ENCODE results near the gene TAPBP. TPM values are rescaled to one million over a fixed set of nuclear protein-coding genes. Genes with fewer than 3 reads are reported as not detected.

TAPBP gene
- total and polyA plus RNA-seq, 9 of the 15 experiments (the other 6 are each of a cell fraction or from before 2014, with no cell fraction given), result 5.6 to 74.0 (median 22.3) TPM

DNA sequence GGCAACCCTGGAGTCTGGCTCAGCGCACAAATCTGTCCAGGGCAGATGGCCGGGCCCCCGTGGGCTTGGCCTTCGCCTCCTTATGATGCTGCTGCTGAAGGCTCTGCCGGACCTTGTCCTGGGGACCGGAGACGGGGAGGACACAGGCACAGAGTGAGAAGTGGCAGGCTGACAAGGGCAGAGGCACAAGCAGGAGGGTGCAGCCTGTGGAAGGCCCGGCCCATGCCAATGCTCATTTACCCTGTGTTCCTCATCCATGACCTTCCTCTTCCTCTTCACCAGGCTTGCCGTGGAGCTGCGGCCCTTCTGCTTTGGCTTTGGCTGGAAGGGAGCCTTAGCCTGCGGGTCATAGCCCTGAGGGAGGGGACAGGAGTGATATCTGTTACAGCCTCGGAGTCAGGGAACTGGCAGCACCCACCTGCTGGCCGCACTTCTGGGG is 34.6 kb downstream of the TAPBP start:
- H3K4me1 ChIP-seq (replicated peaks in 1 of 2; ENCODE audit: control insufficient read depth in 2 of 2, insufficient read depth in 2 of 2, low read length in 2 of 2), result peaks cover 29 to 39% of the 10 kb centered on the region in 2 experiments
- peaks cover 23% of the 10 kb centered on the region for H3K79me2 ChIP-seq (ENCODE audit: control insufficient read depth, insufficient read depth, low read length)
- BruUV-seq (replicated peaks), result TSS peak; percentile 32
- H3K36me3 ChIP-seq (ENCODE audit: control insufficient read depth, insufficient read depth, low read length), result peaks cover 90% of the 10 kb centered on the region
- peaks cover 26% of the 10 kb centered on the region for H4K20me1 ChIP-seq (replicated peaks; ENCODE audit: control insufficient read depth, insufficient read depth, low read length)
- FAIRE-seq (no peak), DNase-seq (ENCODE audit: extremely low read depth in 1 of 4, low spot score in 3 of 4) (no peak), ATAC-seq (no peak)
- WGBS (ENCODE audit: insufficient coverage, low coverage, missing lambda C conversion rate), result 88% methylated on average over 13 of the region's 13 CpGs
- H3K4me3 ChIP-seq, result no peak overlapping the region
- no peaks in the 10 kb centered on the region for H3K9me1 ChIP-seq (ENCODE audit: control insufficient read depth, insufficient read depth, low read length)
- no peak overlapping the region for H2AFZ ChIP-seq (ENCODE audit: low read depth, low read length)
- intact Hi-C loops (cut with micrococcal nuclease) (loop anchor here (10.0 kb wide), 1 partner anchor 296 kb away; no protein-coding TSS in a partner anchor), in situ Hi-C loops (cut with MboI) (loop anchor here (10.0 kb wide), 1 partner anchor 126 kb away; no protein-coding TSS in a partner anchor)
- no peak overlapping the region for H3K4me2 ChIP-seq (ENCODE audit: insufficient read depth, low read length)
- no peaks in the 10 kb centered on the region for H3K27me3 ChIP-seq (ENCODE audit: control insufficient read depth in 2 of 2, insufficient read depth in 2 of 2, low read length in 2 of 2)
- ChIA-PET POLR2A (interaction anchor here (1.0 to 8.1 kb wide), 2 partner anchors 10 to 38 kb away, joined by 3 to 90 read pairs; partner anchors contain the start of genes PFDN6 and WDR46), CTCF (ENCODE audit: low intra/inter-chr PET ratio) (interaction anchor here (1.2 to 6.6 kb wide), 7 partner anchors 20 to 147 kb away, joined by 5 to 64 read pairs (median 14); partner anchors contain the start of genes CUTA, KIFC1 and RGL2)
- H3K9ac ChIP-seq (ENCODE audit: insufficient read depth in 1 of 2, low read depth in 2 of 2, low read length in 2 of 2), result peak overlapping the region in 1 of 2 experiments; percentile 8; a peak in 1 of 4 replicates
- no peaks in the 10 kb centered on the region for H3K9me3 ChIP-seq (replicated peaks; ENCODE audit: control insufficient read depth, insufficient read depth, low read depth, low read length)
- no peak overlapping the region for H3K27ac ChIP-seq (ENCODE audit: extremely low read depth, low read depth, low read length)
- TF ChIP-seq HMBOX1 (IDR thresholded peaks at IDR 0.05), result no peak
- no peak for TF ChIP-seq FOXJ3 (CRISPR knock-in tag; IDR thresholded peaks at IDR 0.05)
- TF ChIP-seq, protein P1, sequence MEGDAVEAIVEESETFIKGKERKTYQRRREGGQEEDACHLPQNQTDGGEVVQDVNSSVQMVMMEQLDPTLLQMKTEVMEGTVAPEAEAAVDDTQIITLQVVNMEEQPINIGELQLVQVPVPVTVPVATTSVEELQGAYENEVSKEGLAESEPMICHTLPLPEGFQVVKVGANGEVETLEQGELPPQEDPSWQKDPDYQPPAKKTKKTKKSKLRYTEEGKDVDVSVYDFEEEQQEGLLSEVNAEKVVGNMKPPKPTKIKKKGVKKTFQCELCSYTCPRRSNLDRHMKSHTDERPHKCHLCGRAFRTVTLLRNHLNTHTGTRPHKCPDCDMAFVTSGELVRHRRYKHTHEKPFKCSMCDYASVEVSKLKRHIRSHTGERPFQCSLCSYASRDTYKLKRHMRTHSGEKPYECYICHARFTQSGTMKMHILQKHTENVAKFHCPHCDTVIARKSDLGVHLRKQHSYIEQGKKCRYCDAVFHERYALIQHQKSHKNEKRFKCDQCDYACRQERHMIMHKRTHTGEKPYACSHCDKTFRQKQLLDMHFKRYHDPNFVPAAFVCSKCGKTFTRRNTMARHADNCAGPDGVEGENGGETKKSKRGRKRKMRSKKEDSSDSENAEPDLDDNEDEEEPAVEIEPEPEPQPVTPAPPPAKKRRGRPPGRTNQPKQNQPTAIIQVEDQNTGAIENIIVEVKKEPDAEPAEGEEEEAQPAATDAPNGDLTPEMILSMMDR (IDR thresholded peaks at IDR 0.05 in 2 of 3, conservative IDR thresholded peaks at IDR 0.05 in 1 of 3; ENCODE audit: insufficient read depth in 2 of 3, low read depth in 1 of 3, low read length in 3 of 3), result 0 out of 6 replicates have a peak, but pooled peaks of 1 of the 3 experiments have one; percentile 0
- no peak for TF ChIP-seq CEBPZ (IDR thresholded peaks at IDR 0.05; ENCODE audit: borderline replicate concordance, low read depth, low read length)
- peak; percentile 65 for TF ChIP-seq POLR2G (IDR thresholded peaks at IDR 0.05; ENCODE audit: low read depth, low read length)
- TF ChIP-seq NR1H2 (CRISPR knock-in tag; IDR thresholded peaks at IDR 0.05), result no peak
- TF ChIP-seq, protein P2, sequence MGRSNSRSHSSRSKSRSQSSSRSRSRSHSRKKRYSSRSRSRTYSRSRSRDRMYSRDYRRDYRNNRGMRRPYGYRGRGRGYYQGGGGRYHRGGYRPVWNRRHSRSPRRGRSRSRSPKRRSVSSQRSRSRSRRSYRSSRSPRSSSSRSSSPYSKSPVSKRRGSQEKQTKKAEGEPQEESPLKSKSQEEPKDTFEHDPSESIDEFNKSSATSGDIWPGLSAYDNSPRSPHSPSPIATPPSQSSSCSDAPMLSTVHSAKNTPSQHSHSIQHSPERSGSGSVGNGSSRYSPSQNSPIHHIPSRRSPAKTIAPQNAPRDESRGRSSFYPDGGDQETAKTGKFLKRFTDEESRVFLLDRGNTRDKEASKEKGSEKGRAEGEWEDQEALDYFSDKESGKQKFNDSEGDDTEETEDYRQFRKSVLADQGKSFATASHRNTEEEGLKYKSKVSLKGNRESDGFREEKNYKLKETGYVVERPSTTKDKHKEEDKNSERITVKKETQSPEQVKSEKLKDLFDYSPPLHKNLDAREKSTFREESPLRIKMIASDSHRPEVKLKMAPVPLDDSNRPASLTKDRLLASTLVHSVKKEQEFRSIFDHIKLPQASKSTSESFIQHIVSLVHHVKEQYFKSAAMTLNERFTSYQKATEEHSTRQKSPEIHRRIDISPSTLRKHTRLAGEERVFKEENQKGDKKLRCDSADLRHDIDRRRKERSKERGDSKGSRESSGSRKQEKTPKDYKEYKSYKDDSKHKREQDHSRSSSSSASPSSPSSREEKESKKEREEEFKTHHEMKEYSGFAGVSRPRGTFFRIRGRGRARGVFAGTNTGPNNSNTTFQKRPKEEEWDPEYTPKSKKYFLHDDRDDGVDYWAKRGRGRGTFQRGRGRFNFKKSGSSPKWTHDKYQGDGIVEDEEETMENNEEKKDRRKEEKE (IDR thresholded peaks at IDR 0.05; ENCODE audit: borderline replicate concordance in 1 of 2, control insufficient read depth in 1 of 2, low read depth in 2 of 2, low read length in 1 of 2), result no peak
- TF ChIP-seq RBFOX2 (IDR thresholded peaks at IDR 0.05; ENCODE audit: low read depth, low read length), result peak; percentile 61; the same call in 1 of the 2 replicates
- no peak for TF ChIP-seq NR4A1 (CRISPR knock-in tag; IDR thresholded peaks at IDR 0.05)
- no peak for TF ChIP-seq NR4A1 (tag; IDR thresholded peaks at IDR 0.05)

All from K562 (cell line).